ENCODE results near the gene TMEM25. TPM values are rescaled to one million over a fixed set of nuclear protein-coding genes. Genes with fewer than 3 reads are reported as not detected.

Gene TMEM25
- total and polyA plus RNA-seq, 2 of the 13 experiments (the other 11 are each of a cell fraction or from before 2014, with no cell fraction given) = 7.5 to 17.2 TPM

GRCh38 chr11:118522571-118523072 lies 8.4 kb upstream of the TMEM25 start (continued):
- TF ChIP-seq ZNF20 (CRISPR knock-in tag; IDR thresholded peaks at IDR 0.05) = no peak
- TF ChIP-seq ZNF3 (CRISPR knock-in tag; IDR thresholded peaks at IDR 0.05) = no peak
- 0 out of 2 replicates have a peak, but pooled peaks have one; percentile 27 for TF ChIP-seq RAD21 (CRISPR knock-in tag; IDR thresholded peaks at IDR 0.05)
- TF ChIP-seq ZNF143 (CRISPR knock-in tag; IDR thresholded peaks at IDR 0.05) = no peak
- no peak for TF ChIP-seq ZNF263 (CRISPR knock-in tag; IDR thresholded peaks at IDR 0.05)
- TF ChIP-seq CTCF (CRISPR knock-in tag; IDR thresholded peaks at IDR 0.05) = peak; percentile 54
- 0 out of 2 replicates have a peak, but pooled peaks have one; percentile 3 for TF ChIP-seq SMC3 (IDR thresholded peaks at IDR 0.05; ENCODE audit: low read length)
- no peak for TF ChIP-seq NAIF1 (CRISPR knock-in tag; IDR thresholded peaks at IDR 0.05; ENCODE audit: borderline replicate concordance)
- TF ChIP-seq, protein P1, sequence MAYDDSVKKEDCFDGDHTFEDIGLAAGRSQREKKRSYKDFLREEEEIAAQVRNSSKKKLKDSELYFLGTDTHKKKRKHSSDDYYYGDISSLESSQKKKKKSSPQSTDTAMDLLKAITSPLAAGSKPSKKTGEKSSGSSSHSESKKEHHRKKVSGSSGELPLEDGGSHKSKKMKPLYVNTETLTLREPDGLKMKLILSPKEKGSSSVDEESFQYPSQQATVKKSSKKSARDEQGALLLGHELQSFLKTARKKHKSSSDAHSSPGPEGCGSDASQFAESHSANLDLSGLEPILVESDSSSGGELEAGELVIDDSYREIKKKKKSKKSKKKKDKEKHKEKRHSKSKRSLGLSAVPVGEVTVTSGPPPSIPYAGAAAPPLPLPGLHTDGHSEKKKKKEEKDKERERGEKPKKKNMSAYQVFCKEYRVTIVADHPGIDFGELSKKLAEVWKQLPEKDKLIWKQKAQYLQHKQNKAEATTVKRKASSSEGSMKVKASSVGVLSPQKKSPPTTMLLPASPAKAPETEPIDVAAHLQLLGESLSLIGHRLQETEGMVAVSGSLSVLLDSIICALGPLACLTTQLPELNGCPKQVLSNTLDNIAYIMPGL (CRISPR knock-in tag; IDR thresholded peaks at IDR 0.05; ENCODE audit: borderline replicate concordance in 1 of 2, low read depth in 1 of 2) = 0 out of 4 replicates have a peak, but pooled peaks of 1 of the 2 experiments have one; percentile 24
- no peak for TF ChIP-seq AKNA (CRISPR knock-in tag; IDR thresholded peaks at IDR 0.05; ENCODE audit: borderline replicate concordance)
- TF ChIP-seq NR2F6 (IDR thresholded peaks at IDR 0.05) = no peak
- no peak for TF ChIP-seq NR2F6 (CRISPR knock-in tag; IDR thresholded peaks at IDR 0.05)
- no peak for TF ChIP-seq ZNF549 (CRISPR knock-in tag; IDR thresholded peaks at IDR 0.05)
- TF ChIP-seq, protein P2, sequence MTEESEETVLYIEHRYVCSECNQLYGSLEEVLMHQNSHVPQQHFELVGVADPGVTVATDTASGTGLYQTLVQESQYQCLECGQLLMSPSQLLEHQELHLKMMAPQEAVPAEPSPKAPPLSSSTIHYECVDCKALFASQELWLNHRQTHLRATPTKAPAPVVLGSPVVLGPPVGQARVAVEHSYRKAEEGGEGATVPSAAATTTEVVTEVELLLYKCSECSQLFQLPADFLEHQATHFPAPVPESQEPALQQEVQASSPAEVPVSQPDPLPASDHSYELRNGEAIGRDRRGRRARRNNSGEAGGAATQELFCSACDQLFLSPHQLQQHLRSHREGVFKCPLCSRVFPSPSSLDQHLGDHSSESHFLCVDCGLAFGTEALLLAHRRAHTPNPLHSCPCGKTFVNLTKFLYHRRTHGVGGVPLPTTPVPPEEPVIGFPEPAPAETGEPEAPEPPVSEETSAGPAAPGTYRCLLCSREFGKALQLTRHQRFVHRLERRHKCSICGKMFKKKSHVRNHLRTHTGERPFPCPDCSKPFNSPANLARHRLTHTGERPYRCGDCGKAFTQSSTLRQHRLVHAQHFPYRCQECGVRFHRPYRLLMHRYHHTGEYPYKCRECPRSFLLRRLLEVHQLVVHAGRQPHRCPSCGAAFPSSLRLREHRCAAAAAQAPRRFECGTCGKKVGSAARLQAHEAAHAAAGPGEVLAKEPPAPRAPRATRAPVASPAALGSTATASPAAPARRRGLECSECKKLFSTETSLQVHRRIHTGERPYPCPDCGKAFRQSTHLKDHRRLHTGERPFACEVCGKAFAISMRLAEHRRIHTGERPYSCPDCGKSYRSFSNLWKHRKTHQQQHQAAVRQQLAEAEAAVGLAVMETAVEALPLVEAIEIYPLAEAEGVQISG (CRISPR knock-in tag; IDR thresholded peaks at IDR 0.05) = no peak
- TF ChIP-seq POGZ (CRISPR knock-in tag; IDR thresholded peaks at IDR 0.05) = no peak
- TF ChIP-seq NBN (conservative IDR thresholded peaks at IDR 0.05) = no peak
- TF ChIP-seq, protein P3, sequence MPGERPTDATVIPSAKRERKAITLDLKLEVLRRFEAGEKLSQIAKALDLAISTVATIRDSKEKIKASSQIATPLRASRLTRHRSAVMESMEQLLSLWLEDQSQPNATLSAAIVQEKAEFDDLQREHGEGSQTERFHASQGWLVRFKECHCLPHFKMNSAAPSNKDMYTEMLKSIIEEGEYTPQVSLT (CRISPR knock-in tag; IDR thresholded peaks at IDR 0.05; ENCODE audit: borderline replicate concordance, low read depth) = no peak
- TF ChIP-seq ZC3H4 (CRISPR knock-in tag; IDR thresholded peaks at IDR 0.05; ENCODE audit: borderline replicate concordance) = no peak
- no peak for TF ChIP-seq ZNF737 (CRISPR knock-in tag; IDR thresholded peaks at IDR 0.05; ENCODE audit: borderline replicate concordance)

Measured in HepG2 (cell line).